Activated naive CD4-positive, alpha-beta T cell (primary cell): ENCODE results near the gene NKAIN2.
"Not testable (repeated sequence)": the region's sequence is repeated elsewhere in the genome, so short reads cannot be mapped to it uniquely, and the experiment has no call there.

Experiments used
- DNase-seq, 4 experiments: peaks; one replicate each; lab custom pipeline; 2025; lab: John Stamatoyannopoulos, UW

NKAIN2 gene

GRCh38 chr6:124203812-124204167 is 400.1 kb downstream of the NKAIN2 start:
- DNase-seq = no peak

DNA sequence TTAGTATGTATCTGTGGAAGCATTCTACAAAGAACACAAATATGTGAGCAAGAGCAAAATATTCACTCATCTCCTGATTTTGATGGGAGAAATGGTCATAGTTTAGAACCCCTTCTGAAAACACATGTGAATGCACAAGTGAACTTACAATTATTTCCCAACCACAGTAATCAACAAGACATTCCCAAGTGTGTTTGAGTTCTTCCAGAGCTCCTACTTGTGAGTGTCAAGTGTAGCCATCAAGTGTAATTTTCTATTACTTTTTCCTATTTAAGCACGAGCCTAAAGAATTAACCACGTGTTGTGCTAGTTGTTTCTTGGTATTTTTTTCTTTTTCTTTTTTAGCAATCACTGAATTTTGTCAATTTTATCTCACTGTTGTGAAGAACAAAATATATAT is 402.3 kb downstream of the NKAIN2 start:
- DNase-seq = no peak

GRCh38 chr6:124223611-124224345 is 420.1 kb downstream of the NKAIN2 start:
- DNase-seq = no peak

GRCh38 chr6:124226396-124226795 is 422.7 kb downstream of the NKAIN2 start:
- DNase-seq = no peak

DNA sequence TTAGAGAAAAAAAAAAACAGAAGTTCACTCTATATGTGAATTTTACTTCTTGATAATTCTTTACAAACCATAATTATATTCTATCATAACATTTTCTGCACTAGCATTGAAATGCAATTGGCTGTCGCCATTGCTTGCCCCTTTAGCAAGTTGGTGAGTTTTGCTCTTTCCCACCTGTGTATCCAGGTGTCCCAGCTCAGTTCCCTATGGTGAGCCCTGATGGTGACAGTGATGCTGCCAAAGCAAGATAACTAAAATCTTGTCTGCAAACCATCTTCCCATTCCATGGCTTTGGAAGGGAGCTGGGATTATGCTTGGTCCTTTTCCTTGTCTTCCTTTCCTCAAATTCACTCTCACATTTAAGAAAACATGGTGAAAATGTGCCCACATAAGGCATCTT is 429.6 kb downstream of the NKAIN2 start:
- no peak for DNase-seq

DNA sequence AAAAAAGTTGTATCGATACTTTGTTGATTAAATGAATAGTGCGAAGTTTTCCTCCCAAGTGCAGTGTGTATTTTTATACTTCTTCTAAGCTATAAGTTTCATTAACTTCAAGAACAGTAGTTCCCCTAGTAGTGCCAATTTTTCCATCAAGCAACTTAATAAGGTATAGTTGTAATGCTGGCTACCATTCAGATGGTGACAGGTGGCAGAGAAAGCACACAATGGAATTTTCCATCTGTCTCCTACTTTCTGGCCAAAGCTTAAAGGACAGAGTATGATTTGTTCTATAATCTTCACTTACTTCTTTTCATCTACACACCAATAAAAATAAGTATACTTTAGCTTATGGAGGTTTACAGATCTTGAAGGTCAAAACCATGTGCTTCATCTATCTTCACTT is 431.1 kb downstream of the NKAIN2 start:
- no peak for DNase-seq

DNA sequence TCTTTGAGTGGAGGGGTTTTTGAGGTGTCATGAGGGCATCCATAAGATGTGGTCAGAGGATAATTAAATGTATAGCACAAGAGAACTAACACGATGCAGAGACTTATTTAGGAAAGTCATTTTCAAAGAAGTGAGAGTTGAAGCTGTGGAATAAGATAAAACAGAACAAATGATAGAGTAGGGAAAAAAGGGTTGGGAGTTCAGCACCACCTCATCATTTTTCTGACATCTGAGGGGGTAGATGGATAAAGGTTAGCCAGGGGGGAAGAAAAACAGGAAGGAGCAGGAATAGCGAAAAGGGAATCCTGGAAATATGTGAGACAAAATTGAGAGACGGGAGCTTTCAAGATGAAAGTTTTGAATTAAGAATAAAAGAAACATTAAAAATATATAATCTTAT is 434.2 kb downstream of the NKAIN2 start:
- DNase-seq = no peak

GRCh38 chr6:124238408-124238807 is 434.7 kb downstream of the NKAIN2 start:
- not testable (repeated sequence) for DNase-seq

DNA sequence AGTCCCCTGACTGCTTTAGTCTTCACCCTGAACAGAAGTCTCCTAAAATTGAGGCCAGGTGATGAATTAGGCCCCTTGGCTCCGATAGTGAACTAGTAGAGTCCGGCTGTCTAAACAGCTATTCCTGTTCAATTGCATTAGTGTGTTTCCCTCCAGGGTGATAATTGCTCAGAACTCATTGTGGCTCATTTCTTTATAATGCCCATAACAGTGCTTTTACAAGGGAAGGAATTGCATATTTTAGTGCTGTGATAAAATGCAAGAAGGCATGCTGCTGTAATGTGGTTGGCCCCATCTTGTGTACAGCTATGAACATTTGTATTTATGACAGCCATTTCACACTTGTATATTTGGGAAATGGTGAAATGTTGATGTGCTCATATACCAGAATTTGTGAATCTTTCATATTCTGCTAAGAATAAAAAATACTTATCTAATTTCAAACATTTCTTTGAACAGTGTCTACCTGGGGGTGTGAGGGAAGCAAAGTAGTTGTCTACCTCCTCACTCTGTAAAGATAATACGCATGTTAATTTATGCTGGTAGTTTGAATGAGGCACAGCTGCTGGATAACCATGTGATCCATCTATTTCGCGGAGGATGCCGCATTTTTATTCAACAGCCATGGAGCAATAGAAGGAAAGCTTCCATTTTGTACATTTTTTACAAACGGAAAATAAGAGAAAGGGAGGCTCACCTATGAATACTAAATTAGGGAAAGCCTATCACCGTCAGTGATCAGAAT is 451.4 kb downstream of the NKAIN2 start:
- no peak for DNase-seq

- DNase-seq = no peak
Observed at GRCh38 chr6:124260337-124260736, 456.7 kb downstream of the NKAIN2 start.

DNA sequence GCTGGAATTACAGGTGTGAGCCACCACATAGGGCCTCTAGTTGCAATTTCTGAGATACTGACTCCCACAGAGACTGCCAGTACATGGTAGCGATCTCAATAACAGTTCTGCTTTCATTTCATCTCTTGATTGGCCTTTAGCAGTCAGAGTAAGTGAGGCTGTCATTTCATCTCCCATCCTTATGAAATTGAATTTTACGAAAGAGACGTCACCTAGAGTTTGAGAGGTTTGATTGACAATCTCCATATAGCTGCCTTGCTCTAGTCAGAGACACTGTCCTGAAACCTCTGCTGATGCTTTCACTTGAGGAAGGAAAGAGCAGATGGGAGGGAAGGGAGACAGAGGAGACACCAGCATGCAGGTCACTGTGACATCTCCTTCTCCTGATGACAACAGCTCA is 466.1 kb downstream of the NKAIN2 start:
- DNase-seq = no peak

DNA sequence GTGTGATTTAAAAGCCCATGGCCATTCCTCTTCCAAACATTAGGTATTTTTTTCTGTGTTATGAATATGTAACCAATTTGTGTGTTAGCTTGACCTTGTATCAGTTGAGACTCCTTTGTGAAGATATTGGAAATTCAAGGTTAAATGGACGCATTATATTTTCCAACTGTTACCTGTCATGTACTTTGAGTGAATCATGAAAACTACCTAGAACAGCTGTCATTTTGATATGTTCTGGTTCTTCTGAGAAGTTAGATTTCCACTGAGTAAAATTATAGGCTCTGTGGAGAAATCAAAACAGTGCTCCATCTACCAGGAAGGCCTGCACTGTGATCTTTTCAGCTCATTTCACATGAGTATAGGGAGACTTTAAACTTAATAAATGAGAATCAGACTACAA is 470.0 kb downstream of the NKAIN2 start:
- DNase-seq = no peak

GRCh38 chr6:124282541-124282940 is 478.9 kb downstream of the NKAIN2 start:
- DNase-seq = no peak

DNA sequence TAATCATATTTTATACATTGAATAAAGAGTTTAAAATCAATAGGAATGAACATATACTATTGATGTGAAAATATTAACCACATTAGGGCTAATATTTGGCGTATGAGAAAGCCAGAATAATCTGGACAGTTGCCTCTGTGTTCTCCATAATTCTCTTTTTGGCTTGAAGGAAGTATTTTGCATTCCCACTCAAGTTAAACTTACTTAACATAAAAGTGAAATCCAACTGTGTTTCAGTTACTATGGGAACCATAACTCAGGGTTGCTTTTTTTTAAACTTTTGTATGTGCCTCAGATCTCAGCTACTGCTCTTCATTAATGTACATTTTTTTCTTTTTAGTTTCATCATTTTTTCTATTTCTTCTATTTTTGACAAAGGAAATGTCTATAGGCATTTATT is 479.8 kb downstream of the NKAIN2 start:
- DNase-seq = no peak

DNA sequence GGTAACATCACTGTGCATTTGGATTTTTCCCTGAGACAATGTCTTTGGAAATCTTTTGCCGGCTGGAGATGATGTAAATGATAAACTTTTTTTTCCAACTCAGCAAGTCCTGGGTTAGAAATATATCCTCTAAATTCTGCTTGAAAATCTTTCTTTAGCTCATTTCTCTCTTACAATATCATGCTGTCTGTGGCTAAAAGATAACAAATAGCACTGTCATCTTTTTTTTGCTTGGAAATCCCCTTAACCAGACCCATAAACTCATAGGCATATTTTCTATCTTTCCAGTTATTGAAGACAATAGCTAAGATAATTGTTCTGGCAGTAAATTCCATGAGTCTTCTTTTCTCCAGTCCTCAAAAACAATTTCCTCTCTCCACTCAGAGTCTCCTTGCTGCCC is 481.5 kb downstream of the NKAIN2 start:
- DNase-seq = no peak

- DNase-seq = no peak
Observed at GRCh38 chr6:124294574-124295200, 491.0 kb downstream of the NKAIN2 start.

GRCh38 chr6:124297507-124297906 is 493.8 kb downstream of the NKAIN2 start:
- no peak for DNase-seq

DNA sequence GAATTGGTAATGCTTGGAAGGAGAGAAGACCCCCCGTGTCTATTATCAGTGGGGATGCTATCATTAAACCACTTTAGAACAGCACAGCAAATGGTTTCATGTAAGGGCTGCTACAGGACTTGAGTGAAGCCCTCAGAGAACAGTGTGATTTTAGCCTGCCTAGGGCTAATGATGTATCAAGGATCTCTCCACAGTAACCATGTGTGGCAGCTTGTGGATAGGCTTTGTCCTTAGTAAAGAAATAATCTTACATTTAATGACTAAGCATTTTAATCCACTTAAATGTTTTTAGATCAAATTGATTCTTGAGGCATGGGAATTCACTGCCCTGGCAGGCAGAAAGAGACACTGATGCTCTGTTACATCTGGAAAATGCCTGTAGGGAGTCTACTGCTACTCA is 495.1 kb downstream of the NKAIN2 start:
- no peak for DNase-seq

DNA sequence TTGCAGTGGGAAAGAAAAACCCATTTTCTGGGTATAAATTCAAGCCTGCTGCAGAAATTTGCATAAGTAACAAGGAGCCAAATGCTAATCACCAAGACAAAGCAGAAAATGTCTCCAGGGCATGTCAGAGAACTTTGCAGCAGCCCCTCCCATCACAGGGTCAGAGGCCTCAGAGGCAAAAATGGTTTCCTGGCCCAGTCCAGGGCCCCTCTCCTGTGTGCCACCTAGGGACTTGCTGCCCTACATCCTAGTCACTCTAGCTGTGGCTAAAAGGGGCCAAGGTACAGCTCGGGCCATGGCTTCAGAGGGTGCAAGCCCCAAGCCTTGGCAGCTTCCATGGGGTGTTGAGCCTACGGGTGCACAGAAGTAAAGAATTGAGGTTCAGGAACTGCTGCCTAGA is 497.2 kb downstream of the NKAIN2 start:
- DNase-seq = not testable (repeated sequence)

- no peak for DNase-seq
Observed at GRCh38 chr6:124303971-124304370, 500.3 kb downstream of the NKAIN2 start.

DNA sequence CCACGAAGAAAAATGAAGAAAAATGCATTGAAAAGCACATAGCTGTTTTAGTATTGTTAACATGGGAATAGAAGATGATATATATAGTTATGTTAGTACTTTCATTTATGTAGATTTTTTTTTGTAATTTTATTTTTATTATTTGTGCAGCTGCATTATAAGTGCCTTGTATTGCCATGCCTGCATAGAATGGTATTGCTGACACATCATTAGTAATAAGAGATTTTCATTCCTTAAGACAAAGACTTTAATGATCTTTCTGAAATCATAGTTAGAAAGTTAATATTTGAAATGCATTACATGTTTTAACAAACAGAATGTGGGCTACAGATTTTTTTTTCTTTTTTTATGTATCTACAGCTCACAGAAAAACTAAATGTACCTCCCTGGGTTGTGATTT is 506.5 kb downstream of the NKAIN2 start:
- no peak for DNase-seq

DNA sequence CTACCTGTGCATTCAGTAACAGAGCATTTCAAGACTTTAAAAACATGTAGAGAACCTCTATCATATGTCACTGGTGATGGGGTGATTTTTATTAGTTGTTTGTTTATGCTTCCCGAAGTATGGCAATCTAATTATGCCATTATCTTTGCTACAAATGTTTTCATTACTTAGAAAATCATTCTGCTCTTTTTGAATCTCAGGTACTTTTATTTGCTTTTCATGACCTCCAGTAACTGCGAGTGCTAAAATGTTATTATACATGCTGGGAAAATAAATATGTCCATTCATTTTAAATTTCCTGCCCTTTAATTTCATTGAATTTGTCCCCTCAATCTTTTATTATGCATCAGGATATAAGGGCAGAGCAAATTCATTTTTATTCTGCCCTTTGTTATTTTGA is 515.7 kb downstream of the NKAIN2 start:
- DNase-seq = no peak

- DNase-seq = no peak
Observed at GRCh38 chr6:124324237-124324636, 520.6 kb downstream of the NKAIN2 start.
